TTC549 (cell line): ENCODE data around the gene TAMALIN.
A peak's percentile ranks its signal among the peaks of the same experiment; 100 is the strongest.
"Not testable (repeated sequence)": the region's sequence is repeated elsewhere in the genome, so short reads cannot be mapped to it uniquely, and the experiment has no call there.

ENCODE experiments used
- FAIRE-seq: peaks from 2 replicates; lab custom pipeline; 2012; peaks lifted over from hg19 to GRCh38; lab: Jason Lieb, UNC

Gene TAMALIN

DNA sequence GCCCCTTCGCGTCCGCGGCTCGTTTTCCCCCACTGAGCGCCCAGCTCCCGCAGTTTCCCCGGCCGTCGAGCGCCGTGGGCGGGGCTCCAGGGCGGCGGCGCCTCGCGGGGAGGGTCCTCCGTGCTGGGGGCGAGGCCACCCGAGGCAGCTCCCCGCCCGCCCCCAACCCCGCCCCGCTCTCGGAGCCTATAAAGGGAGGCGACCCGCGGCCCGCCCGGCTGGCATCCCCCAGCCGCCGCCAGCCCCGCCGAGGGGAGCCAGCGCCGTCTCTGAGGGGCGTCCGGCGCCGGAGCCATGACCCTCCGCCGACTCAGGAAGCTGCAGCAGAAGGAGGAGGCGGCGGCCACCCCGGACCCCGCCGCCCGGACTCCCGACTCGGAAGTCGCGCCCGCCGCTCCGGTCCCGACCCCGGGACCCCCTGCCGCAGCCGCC, at the start of gene TAMALIN:
Gene TAMALIN (plus strand): TSS at position 221 of the 432 bp plus-strand sequence. CDS start 74 bp downstream, at position 295.
- FAIRE-seq, result no peak

DNA sequence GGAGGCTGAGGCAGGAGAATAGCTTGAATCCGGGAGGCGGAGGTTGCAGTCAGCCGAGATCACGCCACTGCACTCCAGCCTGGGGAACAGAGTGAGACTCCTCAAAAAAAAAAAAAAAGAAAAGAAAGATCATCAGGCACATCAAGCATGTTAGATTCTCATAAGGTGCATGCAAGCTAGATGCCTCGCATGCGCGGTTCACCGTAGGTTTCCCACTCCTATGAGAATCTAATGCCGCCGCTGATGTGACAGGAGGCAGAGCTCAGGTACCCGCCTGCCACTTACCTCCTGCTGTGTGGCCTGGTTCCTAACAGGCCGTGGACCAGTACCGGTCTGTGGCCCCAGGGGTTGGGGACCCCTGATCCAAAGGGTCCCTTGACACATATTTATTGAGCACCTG, 48.2 kb upstream of the TAMALIN start:
- FAIRE-seq, result no peak

DNA sequence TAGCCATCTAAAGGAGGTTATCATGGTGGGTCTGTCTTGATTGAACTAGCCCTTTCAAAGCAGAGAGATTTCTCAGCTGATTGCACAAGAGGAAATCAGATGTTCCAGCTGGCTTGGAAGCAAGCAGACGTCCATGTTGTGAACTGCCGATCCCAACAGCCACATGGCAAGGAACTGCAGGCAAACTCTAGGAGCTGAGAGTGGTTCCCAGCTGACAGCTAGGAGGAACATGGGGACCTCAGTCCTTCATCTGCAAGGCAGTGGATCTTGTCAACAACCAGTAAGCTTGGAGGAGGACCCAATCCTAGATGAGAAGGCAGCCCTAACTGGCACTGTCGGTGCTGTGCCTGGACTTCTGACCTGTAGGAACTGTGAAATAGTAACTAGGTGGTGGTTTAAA, 47.5 kb upstream of the TAMALIN start:
- FAIRE-seq, result no peak

DNA sequence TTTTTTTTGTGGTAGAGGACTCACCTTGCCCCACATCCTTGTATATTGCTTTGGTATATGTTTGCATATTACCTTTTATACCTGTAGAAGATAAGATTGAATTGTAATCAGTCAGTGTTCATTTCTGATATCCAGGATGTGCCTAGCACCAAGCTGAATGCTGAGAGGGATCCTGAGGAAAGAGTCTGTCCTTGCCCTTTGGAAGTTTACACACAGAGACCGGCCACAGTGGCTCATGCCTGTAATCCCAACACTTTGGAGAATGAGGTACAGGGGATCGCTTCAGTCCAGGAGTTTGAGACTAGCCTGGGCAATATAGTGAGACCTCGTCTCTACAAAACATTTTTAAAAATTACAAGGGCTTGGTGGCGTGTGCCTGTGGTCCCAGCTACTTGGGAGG, 46.8 kb upstream of the TAMALIN start:
- no peak for FAIRE-seq

DNA sequence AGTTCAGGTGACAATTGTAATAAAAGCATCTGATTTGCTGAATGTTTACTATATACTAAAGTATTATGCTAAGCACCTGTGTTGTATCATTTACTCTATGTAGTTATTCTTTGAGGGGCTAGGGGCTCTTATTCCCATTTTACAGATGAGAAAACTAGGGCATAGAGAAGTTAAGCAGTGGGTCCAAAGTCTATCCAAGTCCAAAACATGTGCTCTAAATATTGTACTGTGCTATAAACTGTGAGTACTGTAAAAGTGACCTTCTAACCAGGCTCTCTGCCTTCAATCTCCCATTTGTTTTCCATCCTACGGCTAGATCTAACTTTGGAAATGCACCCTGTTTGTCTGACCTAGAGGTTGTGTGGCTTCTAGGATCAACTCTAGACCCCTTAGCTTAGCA, 46.3 kb upstream of the TAMALIN start:
- FAIRE-seq, result no peak

DNA sequence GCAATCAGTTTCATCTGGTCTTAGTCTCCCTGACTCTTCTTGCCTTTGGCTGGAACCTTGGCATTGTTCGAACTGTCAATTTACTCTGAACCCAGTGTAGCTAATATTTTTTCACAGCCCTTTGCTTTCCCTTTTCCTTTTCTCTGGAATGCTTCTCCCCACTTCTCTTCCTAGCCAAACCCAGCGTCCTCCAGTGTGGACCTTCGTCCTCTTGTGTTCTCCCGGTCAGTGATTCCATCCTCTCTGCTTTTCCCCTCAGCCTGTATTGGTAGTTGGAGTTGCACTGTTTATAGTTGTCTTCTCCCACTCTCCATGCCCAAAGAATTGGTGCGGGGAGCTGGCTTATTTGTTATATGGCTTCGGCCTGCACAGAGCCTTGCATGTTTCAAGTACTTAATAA, 45.9 kb upstream of the TAMALIN start:
- FAIRE-seq, result no peak

DNA sequence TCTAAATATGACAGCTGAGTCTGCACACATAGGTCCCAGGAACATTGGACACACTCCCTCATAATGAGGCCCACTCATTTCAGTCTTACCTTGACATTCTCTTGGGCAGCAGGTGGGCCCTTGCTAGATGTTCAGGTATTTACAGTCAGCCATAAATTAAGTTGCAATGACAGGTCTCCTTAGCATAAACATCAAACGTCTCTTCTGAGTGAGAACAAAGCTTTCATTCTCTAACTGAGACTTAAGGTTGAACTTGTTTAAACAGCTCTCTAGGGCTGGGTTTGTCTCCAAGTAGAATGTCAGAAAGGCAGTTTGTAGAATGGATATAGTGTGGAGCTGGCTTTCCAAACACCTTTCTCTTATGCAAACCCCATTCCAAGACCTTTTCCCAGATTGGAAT, 44.9 kb upstream of the TAMALIN start:
- no peak for FAIRE-seq

DNA sequence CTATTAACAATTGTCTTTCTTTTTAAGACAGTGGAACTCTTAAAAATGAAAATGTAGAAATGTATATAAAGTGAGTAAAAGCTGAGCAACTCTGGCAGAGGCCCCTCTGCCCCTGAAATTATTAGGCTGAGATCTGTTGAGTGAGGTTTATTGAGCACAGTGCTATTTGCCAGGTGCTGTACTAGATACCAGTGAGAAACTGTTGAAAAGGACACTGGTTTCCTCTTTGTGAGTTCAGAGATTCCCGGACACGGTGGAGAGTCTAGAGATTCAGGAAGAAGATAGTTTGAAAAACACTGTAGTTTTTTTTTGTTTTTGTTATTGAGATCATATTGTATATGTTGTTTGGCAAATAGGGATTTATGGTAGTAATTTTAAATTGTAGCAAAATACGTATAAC, 44.0 kb upstream of the TAMALIN start:
- FAIRE-seq, result no peak

DNA sequence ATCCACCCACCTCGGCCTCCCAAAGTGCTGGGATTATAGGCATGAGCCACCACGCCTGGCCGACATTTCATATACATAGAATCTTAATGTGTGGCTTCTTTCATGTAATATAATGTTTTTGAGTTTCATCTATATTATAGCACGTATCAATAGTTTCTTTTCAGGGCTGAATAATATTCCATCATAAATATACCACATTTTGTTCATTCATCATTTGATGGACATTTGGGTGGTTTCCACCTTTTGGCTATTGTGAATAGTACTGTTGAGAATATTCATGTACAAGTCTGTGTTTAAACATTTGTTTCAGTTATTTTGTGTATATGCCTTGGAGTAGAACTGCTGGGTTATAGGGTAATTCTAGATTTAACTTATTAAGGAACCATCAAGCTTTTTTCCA, 43.3 kb upstream of the TAMALIN start:
- no peak for FAIRE-seq

DNA sequence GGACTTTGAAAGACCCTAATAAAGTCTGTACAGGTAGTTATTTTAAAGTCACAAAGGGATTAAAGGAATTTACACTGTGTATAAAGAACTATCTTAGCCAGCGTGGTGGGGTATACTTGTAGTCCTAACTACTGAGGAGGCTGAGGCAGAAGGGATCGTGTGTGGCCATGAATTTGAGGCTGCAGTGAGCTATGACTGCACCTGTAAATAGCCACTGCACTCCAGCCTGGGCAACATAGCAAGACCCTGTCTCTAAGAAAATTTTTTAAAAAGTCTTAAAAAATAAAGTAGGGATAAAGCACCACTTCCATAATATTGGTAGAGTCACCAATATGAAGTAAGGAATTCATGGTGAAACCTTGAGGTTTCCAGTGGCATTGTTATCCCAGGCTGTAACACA, 37.1 kb upstream of the TAMALIN start:
- FAIRE-seq, result no peak

DNA sequence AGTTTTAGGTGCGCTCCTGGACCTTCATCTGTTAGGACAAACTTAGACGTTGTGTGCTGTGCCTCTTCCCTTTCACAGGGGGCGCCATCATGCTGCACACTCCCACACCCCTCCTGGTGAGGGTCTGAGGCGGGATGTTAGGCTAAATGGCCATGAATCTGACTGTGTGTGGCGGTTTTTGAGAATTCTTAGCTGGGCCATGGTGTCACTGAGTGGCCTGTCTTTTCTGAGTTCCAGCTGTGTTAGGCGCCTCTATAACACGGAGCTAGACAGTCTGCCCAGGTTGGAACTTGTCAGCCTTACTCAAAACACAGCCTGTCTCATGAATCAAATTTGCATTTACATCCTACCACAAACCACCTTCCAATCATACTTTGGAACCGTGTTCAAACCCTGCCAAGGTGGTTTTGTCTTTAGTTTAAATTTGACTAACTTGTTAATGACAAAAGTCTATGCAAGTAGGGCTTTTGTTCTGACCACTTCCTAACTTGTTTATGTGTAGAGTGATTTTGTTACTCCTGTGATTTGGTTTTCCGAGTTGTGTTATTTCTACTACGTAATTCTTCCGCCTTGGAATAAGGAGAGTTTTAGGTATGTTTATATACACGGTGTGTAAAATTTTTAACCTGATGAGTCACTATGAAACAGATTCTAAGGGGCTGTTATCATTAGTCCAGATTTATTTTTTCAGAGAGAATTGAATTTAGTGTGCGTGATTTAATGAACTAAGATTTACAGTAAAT, 35.7 kb upstream of the TAMALIN start:
- no peak for FAIRE-seq

DNA sequence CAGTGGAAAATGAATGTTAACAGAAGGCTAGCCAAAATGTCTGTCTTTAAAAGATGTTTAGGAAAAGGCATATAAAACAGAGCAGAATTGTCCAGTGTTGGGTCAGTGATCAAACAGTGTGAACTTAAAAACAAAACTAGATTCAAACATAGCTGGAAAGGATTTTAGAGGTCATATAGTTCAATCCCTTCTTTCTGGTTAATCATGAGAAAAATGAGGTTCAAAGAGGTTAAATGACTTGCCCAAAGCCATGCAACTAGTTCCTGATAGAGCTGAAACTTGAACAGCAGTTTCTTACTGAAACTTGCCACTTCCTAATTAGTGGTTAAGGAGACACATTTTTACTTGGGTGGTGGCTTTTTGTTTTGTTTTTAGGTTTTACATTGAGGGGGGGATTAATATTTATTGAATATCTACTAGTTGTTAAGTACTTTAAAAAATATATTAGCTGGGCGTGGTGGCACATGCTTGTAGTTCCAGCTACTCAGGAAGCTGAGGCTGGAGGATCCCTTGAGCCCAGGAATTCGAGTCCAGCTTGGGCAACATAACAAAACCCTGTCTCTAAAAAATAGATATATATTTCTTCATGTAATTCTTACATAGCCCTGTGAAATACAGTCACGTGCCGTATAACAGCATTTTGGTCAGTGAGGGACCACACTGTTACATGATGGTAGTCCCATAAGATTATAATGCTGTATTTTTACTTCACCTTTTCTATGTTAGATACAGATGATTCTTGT, 34.9 kb upstream of the TAMALIN start:
- no peak for FAIRE-seq

DNA sequence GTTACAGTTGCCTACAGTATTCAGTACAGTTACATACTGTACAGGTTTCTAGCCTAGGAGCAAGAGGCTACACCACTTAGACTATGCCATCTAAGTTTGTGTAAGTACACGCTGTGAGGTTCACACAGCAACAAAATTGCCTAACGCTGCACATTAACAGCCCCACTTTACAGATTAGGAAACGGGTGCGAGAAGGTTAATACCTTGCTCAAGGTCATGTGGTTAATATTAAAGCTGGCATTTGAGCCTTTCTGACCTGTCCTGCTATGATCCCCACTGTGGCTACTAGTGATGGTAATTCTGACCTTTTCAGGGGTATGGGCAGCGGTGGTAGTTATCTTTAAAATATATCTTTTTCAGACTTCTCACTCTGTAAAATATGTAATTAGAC, 34.3 kb upstream of the TAMALIN start:
- no peak for FAIRE-seq

DNA sequence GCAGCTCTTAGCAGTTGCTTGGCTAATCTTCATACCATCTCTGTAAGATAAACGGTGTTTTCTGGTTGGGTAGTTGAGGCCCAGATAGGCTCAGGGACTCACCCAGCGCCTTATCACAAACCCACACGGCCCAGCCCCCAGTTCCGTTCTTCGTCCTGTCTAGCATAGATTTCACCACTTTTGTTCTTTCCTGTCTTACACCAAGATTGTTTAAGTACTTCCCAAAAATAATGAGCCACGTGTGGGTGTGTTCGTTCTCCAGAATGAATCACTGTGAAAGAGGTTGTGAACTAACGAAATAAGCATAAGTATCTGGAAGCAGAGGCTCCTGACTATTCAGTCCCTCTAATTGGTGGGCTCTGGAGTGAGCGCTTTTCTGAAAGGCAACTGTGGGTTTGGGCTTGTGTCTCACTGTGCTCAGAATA, 33.9 kb upstream of the TAMALIN start:
- no peak for FAIRE-seq

DNA sequence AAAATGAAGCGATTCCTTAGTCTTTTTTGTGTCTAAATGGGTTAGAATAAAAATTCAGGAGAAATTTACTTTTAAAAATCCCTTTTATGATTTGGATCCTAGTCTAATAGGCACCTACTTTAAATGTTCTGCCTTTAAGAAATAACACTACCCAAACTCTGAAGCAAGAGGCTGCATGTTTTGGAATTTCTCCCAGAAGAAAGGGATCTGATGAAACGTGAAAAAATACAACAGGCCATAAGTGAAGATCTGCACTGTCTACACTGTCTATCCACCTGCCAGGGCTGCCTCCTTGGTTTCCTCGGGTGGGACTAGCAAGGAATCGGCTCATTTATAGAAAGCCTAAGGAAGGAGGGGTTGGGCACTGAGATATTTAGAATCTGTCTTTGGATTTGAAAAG, 33.2 kb upstream of the TAMALIN start:
- no peak for FAIRE-seq

DNA sequence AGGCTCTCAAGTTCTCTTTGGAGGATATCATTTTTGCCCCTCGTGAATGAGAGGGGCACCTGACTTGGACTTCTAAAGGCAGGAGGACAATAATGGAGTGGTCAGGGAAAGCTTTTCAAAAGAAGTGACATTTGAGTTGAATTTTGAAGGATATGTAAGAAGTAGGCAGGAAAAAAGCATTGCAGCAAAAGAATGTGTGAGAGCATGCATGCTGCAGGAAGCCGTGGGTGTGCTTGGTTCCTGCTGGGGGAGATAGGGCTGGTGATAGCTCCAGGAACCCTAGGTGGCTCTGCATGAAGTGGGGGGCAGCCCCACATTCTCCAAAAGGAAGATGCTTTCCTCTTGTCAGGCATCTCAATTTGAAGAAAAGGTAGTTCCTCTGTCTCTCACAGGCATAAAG, 32.1 kb upstream of the TAMALIN start:
- no peak for FAIRE-seq

DNA sequence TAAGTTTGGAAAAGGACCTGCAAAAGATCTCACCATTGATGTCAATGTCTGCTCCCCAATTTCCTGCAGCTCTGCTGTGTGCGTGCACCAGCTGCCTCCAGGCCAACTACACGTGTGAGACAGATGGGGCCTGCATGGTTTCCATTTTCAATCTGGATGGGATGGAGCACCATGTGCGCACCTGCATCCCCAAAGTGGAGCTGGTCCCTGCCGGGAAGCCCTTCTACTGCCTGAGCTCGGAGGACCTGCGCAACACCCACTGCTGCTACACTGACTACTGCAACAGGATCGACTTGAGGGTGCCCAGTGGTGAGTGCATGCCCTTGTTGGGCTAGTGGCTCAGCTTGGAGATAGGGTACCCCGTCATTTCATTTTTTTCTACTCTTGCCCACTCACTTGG, 31.6 kb upstream of the TAMALIN start:
- no peak for FAIRE-seq

DNA sequence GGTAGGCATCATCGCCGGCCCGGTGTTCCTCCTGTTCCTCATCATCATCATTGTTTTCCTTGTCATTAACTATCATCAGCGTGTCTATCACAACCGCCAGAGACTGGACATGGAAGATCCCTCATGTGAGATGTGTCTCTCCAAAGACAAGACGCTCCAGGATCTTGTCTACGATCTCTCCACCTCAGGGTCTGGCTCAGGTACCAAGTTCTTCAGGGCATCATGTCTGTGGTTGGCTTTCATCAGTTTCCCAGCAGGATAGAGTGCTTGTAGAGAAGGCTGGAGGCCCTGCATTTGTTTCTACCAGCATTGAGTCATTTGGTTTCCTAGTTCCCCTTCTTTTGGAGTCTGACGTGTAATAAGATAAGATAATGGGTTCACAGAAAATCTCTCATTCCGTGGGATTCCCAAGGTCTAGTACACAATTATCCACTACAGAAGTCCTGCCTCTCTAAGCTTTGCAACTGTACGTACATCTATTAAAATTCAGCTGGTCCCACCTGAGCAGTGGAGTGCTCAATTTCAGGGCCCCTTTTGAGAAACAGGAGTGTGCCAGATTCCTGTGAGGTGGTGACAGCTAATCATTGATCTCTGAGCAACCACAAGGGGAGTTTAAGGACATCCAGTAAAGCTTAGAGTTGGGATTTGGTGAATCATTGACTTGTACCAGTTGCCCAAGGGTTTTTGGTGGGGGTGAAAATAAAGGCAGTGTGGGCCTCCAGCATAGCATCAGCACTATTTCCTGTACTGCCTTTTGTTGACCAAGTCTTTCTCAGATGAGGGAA, 30.2 kb upstream of the TAMALIN start:
- FAIRE-seq, result no peak

DNA sequence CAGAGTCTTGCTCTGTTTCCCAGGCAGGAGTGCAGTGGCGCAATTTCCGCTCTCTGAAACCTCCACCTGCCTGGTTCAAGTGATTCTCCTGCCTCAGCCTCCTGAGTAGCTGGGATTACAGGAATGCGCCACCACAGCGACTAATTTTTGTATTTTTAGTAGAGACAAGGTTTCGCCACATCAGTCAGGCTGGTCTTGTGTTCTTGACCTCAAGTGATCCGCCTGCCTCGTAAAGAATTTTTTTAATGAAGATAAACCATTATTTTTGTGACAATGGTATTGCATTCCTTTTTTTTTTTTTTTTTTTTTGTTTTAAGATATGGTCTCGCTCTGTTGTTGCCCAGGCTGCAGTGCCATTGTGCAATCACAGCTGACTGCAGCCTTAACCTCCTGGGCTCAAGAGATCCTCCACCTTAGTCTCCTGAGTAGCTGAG, 29.4 kb upstream of the TAMALIN start:
- FAIRE-seq, result no peak

DNA sequence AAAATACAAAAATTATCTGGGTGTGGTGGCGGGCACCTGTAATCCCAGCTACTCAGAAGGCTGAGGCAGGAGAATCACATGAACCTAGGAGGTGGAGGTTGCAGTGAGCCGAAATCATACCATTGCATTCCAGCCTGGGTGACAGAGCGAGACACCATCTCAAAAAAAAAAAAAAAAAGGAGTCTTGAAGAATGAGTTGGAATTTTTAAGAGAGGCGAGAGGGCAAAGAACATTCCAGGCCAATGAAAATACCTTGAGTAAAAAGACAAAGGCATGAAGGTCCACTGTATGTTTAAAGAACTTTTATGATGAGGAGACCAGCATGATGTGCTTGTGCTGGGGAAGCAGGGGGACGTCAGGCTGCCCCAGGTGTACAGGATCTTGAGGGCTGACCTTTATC, 27.4 kb upstream of the TAMALIN start:
- FAIRE-seq, result not testable (repeated sequence)

DNA sequence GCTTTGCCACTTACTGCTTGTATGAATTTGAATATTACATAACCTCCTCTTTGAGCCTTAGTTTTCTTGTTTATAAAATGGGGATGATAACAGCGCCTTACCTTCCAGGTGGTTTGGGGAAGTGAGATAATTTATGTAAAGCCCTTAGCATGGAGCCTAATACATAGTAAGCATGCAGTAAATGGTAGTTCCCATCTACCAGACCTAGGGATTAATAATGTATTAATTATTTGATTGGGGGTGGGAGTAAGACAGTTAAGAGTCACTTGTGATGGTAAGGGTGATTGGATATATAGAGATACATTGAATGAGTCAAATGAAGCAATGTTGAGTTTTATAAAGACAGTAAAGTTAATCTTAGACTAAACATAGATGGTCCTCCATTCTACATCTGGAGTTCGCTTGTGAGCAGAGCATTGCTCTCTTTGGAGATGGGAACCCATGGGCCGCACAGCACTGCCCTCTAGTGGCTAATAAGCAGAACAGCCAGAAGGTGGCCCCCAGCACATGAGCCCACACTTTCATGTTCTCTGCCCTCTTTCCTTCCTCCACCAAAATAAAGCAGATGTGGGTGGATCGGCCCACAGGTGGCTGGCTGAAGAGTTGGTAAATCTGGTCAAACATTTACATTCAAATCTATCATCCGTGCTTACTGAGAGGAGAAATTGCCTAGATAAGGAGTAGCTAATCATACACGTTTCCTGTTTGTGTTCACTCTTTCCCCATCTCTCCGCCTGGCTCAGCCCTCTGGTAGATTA, 26.5 kb upstream of the TAMALIN start:
- peak; percentile 62 for FAIRE-seq

DNA sequence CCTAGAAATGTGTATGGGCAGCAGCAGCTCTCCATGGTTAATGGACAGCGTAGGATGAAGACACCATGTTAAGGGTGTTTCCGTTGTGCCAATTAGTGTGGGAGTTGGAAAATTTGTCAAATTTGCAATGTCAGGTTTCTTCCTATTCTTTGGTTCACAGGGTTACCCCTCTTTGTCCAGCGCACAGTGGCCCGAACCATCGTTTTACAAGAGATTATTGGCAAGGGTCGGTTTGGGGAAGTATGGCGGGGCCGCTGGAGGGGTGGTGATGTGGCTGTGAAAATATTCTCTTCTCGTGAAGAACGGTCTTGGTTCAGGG, 26.0 kb upstream of the TAMALIN start:
- no peak for FAIRE-seq

DNA sequence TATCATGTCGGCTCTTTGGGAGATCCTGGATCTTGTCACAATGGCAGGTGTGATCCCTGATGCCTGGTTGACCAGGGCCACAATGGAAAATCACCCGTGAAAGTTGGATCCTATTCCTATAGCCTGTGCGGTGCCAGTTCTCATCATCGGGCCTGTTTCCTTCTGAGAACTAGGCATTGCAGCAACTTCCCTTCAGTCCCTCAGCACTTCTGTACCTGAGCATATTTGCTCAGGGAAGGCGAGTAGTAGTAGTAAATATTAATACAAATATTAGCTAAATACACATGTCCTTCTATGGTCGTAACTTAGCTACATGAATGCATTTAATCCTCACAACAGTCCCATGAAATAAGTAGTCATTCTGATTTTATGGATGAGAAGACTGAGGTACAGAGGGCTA, 22.1 kb upstream of the TAMALIN start:
- FAIRE-seq, result no peak
